Heart left ventricle (tissue), 13 donors: ENCODE results near the gene HMGB4.

Source experiments
- POLR2A ChIP-seq, 2 donors: fragments of 450-650 bp; IDR thresholded peaks; one replicate each; pipeline ENCODE4 v1.6.1; 2017; ENCODE audit warnings: antibody characterized with exemption in 2 of 2, mild to moderate bottlenecking in 2 of 2, moderate library complexity in 2 of 2
- TF ChIP-seq, protein P1 (sequence below), 12 donors: fragments of 200-600 bp; sonication (generic) in 4 of 12; IDR thresholded peaks; one replicate each; pipeline versions ENCODE4 v1.5.0 to v1.8.0; 2018 to 2022; ENCODE audit warnings: antibody characterized with exemption in 12 of 12, mild to moderate bottlenecking in 5 of 12
- donor health status: ischemic (EF 13 %, LVEDD 7.1; RV severe dilation, severe dysfunction).
- donor health status: DM: no; HTN: yes; CAD: no.
- donor health status: DM: no; HTN: no; CAD: no.
- donor health status: ischemic (EF 25% LVEDD 6.9; RV normal size, moderate dysfunction).
- donor health status: ischemic (EF 25% LVEDD 5.7; RV mildly dilated, moderate dysfunction).
- donor health status: ischemic (EF 35%, LVEDD 5.7; RV mildly dilated, moderate dysfunction).
- donor health status: nonischemic (EF 11% LVEDD 7.7; RV severe dilation, severe dysfunction).
- donor health status: DM: yes; HTN: yes; CAD: no.
- donor health status: PGD.
- donor health status: ischemic (EF 29% LVEDD 5.4; RV normal size, mild dysfunction).
- donor health status: nonischemic (EF 23%, LVEDD 6.1; RV moderate dilation, normal function).

DNA sequence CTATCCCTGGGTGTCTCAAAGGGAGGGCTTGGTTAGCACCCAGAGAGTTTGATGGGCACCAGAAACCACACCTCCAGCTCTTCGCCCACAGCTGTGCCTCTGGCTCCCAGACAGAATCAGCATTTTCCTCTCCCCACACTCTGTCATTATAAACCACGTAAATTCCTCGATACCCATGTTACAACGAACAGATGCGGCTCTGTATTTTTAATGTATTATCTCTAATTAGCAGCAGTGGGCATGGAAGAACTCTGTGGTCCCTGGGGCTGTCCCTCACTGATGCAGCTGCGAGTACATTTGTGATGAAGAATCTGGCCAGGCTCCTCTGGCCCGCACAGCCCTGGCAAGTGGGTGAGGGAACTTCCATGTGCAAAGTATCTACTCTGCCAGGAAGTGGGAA is 10.8 kb downstream of the HMGB4 start:
- no peak for TF ChIP-seq POLR2A (IDR thresholded peaks at IDR 0.05)
- TF ChIP-seq, protein P1, sequence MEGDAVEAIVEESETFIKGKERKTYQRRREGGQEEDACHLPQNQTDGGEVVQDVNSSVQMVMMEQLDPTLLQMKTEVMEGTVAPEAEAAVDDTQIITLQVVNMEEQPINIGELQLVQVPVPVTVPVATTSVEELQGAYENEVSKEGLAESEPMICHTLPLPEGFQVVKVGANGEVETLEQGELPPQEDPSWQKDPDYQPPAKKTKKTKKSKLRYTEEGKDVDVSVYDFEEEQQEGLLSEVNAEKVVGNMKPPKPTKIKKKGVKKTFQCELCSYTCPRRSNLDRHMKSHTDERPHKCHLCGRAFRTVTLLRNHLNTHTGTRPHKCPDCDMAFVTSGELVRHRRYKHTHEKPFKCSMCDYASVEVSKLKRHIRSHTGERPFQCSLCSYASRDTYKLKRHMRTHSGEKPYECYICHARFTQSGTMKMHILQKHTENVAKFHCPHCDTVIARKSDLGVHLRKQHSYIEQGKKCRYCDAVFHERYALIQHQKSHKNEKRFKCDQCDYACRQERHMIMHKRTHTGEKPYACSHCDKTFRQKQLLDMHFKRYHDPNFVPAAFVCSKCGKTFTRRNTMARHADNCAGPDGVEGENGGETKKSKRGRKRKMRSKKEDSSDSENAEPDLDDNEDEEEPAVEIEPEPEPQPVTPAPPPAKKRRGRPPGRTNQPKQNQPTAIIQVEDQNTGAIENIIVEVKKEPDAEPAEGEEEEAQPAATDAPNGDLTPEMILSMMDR (IDR thresholded peaks at IDR 0.05): no peak
